ENCODE data around the gene PIGS. TPM values are rescaled to one million over a fixed set of nuclear protein-coding genes. Genes with fewer than 3 reads are reported as not detected.
"Not testable (repeated sequence)": the region's sequence is repeated elsewhere in the genome, so short reads cannot be mapped to it uniquely, and the experiment has no call there.

Gene PIGS
- polyA plus RNA-seq (2013, experiment 1 of 2; ENCODE audit: insufficient read length) = 78.1 TPM
- polyA plus RNA-seq (2013, experiment 2 of 2; ENCODE audit: insufficient read length) = 75.8 TPM

DNA sequence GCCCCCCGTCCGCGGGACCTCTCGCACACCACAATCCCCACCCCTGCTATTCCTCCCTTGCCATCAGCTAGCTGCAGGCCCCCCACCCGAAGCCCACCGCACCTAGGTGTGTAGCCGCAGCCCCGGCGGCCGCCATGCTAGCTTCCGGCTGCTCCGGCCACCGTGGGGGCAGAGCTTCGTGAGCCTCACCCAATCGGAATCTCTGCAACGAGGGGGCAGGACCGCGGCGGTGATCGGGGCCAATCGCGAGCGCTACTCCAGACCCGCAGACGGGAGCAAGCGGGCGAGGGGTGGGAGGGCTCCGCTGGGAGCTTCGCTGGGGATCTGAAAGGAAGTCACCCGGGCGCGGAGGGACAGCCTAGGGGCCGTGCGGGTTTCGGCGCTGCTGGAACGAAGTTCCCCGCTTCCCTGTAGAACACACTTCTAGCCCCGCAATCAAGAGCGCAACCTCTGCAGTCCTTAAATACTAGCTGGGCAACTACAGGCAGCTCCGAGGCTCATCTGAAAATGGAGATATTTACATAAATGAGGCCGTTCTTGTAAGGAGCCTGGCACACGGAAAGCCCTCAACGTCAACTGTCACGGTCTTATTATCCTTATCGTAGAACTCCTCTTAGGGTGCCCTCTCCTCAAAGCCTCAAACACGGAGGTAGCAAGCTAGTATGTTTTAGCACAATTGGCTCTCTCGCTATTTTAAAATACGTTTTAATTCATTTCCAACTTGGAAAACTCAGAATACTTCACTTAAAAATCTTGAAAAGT is at the start of gene PIGS:
PIGS (minus strand) TSS at position 164 of the 762 bp plus-strand sequence; CDS start at position 136, 28 bp downstream.
- peak; percentile 87 for DNase-seq

GRCh38 chr17:28620010-28620409 is 48.7 kb upstream of the PIGS start:
- no peak for DNase-seq

DNA sequence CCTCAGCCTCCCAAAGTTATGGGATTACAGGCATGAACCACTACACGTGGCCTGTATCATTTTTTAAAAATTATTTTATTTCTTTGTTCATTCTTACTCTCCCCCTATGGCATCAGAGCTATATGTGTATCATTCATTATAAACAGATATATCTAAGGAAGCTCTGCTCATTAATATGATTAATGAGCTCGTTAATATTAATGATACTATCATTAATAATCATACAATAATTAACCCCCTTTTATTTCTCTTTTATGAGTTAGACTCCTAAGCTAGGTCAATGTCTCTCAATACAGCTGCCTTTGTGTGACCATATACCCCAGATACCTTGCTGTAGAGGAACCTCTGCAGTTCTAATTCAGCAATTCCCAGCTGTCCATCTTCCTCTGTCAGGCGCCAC is 47.1 kb upstream of the PIGS start:
- no peak for DNase-seq

GRCh38 chr17:28616281-28616680 is 45.0 kb upstream of the PIGS start:
- no peak for DNase-seq

DNA sequence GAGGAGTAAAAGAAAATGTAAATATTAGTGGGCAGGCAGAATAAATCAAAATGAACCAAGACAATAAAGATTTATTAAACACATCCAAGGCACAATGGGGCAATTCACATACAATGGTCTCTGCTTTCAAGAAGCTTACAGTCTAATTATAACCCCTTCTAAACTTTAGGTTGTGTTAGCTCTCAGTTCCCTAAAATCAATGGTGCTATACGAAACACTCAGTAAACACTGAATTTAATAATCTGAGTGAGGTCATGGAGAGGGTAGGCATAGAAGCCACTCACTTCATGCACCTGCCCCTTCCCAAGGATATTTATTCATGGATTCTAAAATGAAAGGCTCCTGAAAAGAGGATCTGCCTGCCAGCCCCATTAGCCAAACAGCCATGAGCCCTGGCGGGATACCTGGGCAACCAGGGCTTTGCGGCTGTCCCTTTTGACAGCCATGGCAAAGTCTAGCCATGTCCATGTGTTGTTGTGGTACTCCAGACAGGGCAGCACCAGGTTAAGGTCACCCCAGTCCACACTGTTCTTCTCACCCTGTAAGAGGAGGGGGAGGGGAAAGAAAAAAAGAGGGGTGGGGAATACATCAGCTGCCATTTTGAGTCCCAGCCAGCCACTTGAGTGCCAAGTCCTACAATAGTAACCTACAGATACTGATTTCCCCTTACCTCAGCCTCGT is 44.1 kb upstream of the PIGS start:
- DNase-seq = no peak

- DNase-seq = no peak
Measured at GRCh38 chr17:28613931-28614381, 42.6 kb upstream of the PIGS start, which contains the start of gene RSKR. RSKR (minus strand) TSS chr17:28614185; CDS start chr17:28614161, 24 bp downstream.

GRCh38 chr17:28612936-28613872 is 41.9 kb upstream of the PIGS start:
- DNase-seq = peak; percentile 32

DNA sequence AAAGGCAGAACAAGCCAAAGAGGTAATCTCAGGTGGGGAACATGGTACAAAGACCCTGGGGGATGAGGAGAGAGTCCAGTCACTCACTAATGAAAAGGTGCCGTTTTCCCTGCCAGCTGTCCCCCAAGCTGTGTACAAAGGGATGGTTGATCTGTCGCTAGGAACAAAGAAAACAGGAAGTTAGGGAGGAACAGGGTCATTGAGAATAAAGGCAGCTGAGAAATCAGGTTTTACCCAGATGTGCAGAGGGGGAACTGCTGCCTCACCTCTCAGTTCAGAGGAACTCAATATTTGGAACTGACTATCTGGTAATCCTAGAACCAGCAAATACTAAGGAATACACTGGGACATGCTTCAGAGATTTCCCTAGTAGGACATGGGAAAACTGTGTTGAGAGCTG is 41.2 kb upstream of the PIGS start:
- DNase-seq = no peak

DNA sequence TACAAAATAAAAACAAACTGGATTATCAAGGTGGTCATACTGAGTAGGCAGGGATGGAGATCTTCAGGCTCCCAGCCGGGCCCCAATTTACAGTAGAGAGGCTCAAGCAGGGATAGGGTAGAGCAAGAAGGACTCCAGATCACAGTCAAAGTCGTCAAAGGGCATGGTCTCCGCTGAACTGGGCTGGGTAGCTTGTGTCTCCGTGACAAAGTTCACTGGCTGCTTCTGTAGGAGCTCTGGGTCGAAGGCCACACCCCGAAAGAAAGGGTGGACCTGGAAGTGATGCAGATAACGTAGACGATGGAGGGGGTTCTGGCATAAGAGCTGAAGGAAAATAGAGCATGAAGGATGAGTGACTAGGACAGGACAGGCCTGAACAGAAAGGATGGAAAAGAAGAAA is 39.1 kb upstream of the PIGS start:
- DNase-seq = no peak

GRCh38 chr17:28604031-28604430 is 32.7 kb upstream of the PIGS start:
- DNase-seq = not testable (repeated sequence)

GRCh38 chr17:28599311-28600184 is 28.2 kb upstream of the PIGS start:
- DNase-seq = peak; percentile 88

GRCh38 chr17:28598799-28599310 is 27.5 kb upstream of the PIGS start, which contains the start of gene SPAG5:
SPAG5 (minus strand) TSS chr17:28599025; CDS start chr17:28598946, 79 bp downstream.
- peak; percentile 91 for DNase-seq

DNA sequence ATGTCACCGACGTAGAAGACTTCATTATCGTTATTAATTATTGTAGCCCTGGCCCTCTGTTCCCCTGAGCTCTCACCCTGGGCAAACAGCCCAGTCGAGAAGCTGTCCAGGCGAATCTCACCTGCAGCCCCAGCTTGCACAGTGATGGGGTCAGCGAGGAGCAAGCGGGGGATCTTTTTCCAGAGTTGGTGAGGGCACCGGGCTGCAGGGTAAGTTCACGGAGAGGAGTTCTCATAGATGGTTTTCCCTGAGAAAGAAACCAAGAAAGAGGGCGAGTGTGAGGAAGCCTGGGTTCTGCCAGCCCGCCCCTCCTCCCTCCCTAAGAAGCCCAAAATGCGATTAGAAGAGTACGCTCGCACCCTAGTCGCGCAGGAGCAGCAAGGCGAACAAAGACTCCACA is 27.1 kb upstream of the PIGS start:
- DNase-seq = no peak

DNA sequence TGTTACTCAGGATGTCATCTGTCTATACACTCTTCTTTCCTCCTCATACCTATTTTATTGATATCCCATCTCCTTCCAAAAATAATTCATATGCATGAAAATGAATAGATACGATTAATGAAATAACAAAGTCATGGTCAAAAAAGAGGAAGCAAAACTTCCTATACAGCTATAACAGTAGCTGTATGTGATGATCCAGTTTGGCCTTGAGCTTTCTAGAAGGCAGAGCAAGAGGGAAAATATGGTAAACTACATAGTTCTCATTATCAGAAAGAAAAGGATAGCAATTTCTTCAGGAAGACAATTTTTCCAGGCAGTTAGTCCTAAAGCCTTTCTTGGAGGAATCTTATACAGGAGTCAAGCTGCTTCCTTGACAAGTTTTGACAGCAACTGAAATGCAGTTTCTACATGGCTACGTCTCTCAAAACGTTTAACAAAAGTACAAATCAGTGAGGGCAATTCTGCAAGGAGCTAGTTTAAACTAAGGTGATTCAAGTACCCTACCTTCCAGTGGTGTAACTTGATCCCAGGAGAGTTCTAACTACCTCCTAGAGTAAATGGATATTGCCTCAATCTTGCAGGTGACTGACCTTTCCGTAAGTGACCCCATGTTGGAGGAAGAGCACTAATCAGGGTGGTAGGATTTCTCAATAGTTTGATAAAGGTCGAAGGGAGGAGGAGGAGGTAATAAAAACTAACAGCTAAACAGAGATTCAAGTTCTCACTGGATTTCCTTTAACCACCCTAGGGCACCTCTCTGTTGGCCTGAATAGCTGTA is 26.5 kb upstream of the PIGS start:
- no peak for DNase-seq

DNA sequence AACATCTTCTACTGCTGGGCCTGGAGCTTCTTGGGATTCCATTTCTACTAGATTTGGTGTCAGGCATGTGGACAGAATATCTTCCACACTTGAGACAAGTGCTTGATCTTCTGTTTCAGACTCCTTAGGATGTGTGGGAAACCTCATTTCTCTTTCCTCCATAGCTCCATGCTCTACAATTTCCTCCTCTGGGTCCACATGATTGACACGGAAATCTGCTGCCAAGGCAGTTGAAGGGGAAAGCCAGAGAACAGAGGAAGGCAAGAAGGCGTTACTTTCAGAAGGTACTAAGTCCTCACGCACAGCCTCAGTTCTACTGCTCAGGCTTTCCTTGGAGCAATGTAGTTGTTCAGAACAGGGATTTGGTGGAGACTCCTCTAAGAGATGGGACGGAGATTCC is 20.9 kb upstream of the PIGS start:
- DNase-seq = no peak

GRCh38 chr17:28585851-28586250 is 14.5 kb upstream of the PIGS start:
- no peak for DNase-seq

DNA sequence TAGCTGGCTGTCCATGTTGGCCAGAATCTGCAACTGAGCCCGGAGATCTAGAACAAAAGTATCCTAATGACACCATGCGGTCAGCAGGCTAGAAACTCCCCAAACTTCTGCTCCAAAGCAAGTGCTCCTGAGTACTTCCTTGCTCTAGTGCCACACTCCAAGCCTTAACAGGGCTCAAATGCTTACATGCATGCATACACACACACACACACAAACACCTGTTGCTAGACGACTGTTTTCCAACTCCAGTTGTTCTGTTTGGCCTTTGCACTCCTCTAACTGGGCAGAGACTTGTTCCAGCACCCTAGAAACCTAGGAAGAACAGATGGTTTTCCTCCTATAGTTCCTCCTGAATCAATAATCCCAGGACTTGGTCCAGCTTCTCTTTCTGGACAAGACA is 13.1 kb upstream of the PIGS start:
- no peak for DNase-seq

GRCh38 chr17:28582513-28582912 is 11.2 kb upstream of the PIGS start:
- no peak for DNase-seq

DNA sequence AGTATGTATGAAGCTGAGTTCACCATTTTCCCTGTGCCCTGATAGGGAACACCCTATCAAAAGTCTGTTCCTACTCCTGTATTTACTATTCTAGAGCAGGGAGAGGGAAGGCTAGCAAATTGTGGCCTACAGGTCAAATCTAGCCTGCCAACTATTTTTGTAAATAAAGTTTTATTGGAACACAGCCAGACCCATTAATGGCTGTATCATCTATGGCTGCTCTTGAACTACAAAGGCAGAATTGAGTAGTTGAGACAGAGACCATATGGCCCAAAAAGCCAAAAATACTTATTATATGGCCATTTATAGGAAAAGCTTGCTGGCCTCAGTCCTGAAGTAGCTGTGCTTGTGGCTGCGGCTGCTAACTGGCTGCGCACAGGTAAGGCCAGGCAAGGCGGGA is 9.6 kb upstream of the PIGS start:
- no peak for DNase-seq

GRCh38 chr17:28579526-28579925 is 8.2 kb upstream of the PIGS start:
- DNase-seq = no peak

Data from fibroblast of skin of abdomen (primary cell).